Large intestine (tissue), 12 donors: ENCODE results near the gene ELP2. TPM values are rescaled to one million over a fixed set of nuclear protein-coding genes. Genes with fewer than 3 reads are reported as not detected.
"Not testable (repeated sequence)": the region's sequence is repeated elsewhere in the genome, so short reads cannot be mapped to it uniquely, and the experiment has no call there.

Experiments
- DNase-seq, 2 donors: peaks; one replicate each; pipeline versions ENCODE4 v3.0.0 to v3.0.0-alpha.2; 2013
- H3K27ac ChIP-seq: one replicate; pipeline ENCODE4 v1.5.1; 2013; ENCODE audit warnings: low read length
- H3K27me3 ChIP-seq: 2 replicates; pipeline ENCODE4 v1.6.1; 2013; ENCODE audit warnings: low read length; ENCODE audit not compliant: control insufficient read depth, insufficient read depth
- H3K36me3 ChIP-seq: 2 replicates; pipeline ENCODE4 v1.6.1; 2013; ENCODE audit warnings: low read length; ENCODE audit not compliant: control insufficient read depth, insufficient read depth
- H3K4me1 ChIP-seq: one replicate; pipeline ENCODE4 v1.6.1; 2013; ENCODE audit warnings: low read length; ENCODE audit not compliant: control insufficient read depth, insufficient read depth
- H3K4me3 ChIP-seq: one replicate; pipeline ENCODE4 v1.5.1; 2013; ENCODE audit warnings: low read length
- H3K9me3 ChIP-seq: one replicate; pipeline ENCODE4 v1.6.1; 2013; ENCODE audit warnings: mild to moderate bottlenecking, low read depth, low read length, moderate library complexity; ENCODE audit not compliant: control insufficient read depth
- WGBS: methylation state at CpG from one replicate; pipeline ENCODE4 v1.1.5; 2013; ENCODE audit warnings: low lambda C conversion rate; ENCODE audit not compliant: insufficient coverage; 5-methylcytosine and 5-hydroxymethylcytosine counted together
- long read RNA-seq, 11 donors: transcript quantifications; one replicate each; lab custom pipeline, GENCODE V29; 2026
- polyA plus RNA-seq: library from polyadenylated mRNA; unstranded; fragments of 120-200 nt; gene quantifications from one replicate; pipeline ENCODE4 v1.2.1, GENCODE V29; 2013

ELP2 gene, protein sequence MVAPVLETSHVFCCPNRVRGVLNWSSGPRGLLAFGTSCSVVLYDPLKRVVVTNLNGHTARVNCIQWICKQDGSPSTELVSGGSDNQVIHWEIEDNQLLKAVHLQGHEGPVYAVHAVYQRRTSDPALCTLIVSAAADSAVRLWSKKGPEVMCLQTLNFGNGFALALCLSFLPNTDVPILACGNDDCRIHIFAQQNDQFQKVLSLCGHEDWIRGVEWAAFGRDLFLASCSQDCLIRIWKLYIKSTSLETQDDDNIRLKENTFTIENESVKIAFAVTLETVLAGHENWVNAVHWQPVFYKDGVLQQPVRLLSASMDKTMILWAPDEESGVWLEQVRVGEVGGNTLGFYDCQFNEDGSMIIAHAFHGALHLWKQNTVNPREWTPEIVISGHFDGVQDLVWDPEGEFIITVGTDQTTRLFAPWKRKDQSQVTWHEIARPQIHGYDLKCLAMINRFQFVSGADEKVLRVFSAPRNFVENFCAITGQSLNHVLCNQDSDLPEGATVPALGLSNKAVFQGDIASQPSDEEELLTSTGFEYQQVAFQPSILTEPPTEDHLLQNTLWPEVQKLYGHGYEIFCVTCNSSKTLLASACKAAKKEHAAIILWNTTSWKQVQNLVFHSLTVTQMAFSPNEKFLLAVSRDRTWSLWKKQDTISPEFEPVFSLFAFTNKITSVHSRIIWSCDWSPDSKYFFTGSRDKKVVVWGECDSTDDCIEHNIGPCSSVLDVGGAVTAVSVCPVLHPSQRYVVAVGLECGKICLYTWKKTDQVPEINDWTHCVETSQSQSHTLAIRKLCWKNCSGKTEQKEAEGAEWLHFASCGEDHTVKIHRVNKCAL
- polyA plus RNA-seq: 92.4 TPM
- long read RNA-seq, donor 1, partial matches to known transcripts: 0 of 8 reads
- long read RNA-seq, donor 1, other reads (novel, unspliced or antisense): 0 of 8 reads
- long read RNA-seq, donor 2, transcript ELP2-209 (3 exons, 636 nt): minor isoform, 5 of 21 reads
- long read RNA-seq, donor 2, transcript ELP2-218 (4 exons, 674 nt): major isoform, 6 of 21 reads
- long read RNA-seq, donor 2, partial matches to known transcripts: 5 of 21 reads
- long read RNA-seq, donor 2, other reads (novel, unspliced or antisense): 0 of 21 reads
- long read RNA-seq, donor 3: 0 reads
- long read RNA-seq, donor 4, partial matches to known transcripts: 0 of 1 reads
- long read RNA-seq, donor 4, other reads (novel, unspliced or antisense): 0 of 1 reads
- long read RNA-seq, donor 5, full-length matches to known transcripts: 9 of 33 reads
- long read RNA-seq, donor 5, partial matches to known transcripts: 24 of 33 reads
- long read RNA-seq, donor 5, other reads (novel, unspliced or antisense): 0 of 33 reads
- long read RNA-seq, donor 6, full-length matches to known transcripts: 21 of 28 reads
- long read RNA-seq, donor 6, partial matches to known transcripts: 7 of 28 reads
- long read RNA-seq, donor 6, other reads (novel, unspliced or antisense): 0 of 28 reads
- long read RNA-seq, donor 7, full-length matches to known transcripts: 10 of 10 reads
- long read RNA-seq, donor 7, partial matches to known transcripts: 0 of 10 reads
- long read RNA-seq, donor 7, other reads (novel, unspliced or antisense): 0 of 10 reads
- long read RNA-seq, donor 8, full-length matches to known transcripts: 22 of 22 reads
- long read RNA-seq, donor 8, partial matches to known transcripts: 0 of 22 reads
- long read RNA-seq, donor 8, other reads (novel, unspliced or antisense): 0 of 22 reads
- long read RNA-seq, donor 9, full-length matches to known transcripts: 14 of 20 reads
- long read RNA-seq, donor 9, partial matches to known transcripts: 6 of 20 reads
- long read RNA-seq, donor 9, other reads (novel, unspliced or antisense): 0 of 20 reads
- long read RNA-seq, donor 10, full-length matches to known transcripts: 9 of 15 reads
- long read RNA-seq, donor 10, partial matches to known transcripts: 6 of 15 reads
- long read RNA-seq, donor 10, other reads (novel, unspliced or antisense): 0 of 15 reads
- long read RNA-seq, donor 11, full-length matches to known transcripts: 12 of 12 reads
- long read RNA-seq, donor 11, partial matches to known transcripts: 0 of 12 reads
- long read RNA-seq, donor 11, other reads (novel, unspliced or antisense): 0 of 12 reads

DNA sequence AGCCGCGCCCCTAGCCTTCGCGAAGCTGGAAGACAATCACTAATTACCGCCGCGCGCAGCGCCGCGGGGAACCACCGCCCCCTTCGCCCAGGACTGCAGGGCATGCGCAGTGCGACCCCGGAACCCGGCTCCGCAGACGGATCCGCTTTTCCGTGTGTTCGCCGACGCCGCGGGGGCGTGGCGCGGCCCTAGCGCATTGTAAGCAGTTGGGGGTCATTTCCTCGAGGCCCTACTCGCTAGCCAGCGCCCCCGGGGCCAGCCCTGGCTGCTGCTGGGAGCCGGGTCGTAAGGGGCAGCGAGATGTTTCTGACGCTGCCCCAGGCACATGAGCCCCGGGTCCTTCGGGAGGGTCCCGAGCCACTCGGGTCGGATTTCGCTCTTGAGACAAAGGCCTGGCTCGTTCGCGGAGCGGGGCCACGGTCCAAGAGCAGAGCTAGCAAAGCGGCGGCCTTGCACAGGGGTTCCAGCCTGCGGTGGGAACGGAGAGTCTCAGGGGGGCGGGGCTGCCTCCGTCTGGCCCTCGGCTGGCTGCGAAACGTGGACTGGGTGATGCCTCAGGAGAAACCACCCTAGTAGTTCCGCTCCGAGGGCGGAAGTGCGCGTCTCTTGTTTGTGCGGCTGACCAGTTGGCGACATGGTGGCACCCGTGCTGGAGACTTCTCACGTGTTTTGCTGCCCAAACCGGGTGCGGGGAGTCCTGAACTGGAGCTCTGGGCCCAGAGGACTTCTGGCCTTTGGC is at the start of gene ELP2, which contains the start of gene SLC39A6:
TSS of gene ELP2 (plus strand) at position 600 of the 739 bp plus-strand sequence. CDS start at position 635, 35 bp downstream.
TSS of gene SLC39A6 (minus strand) at position 41 of the 739 bp plus-strand sequence. CDS start 2,333 bp downstream, outside the sequence.
- peaks cover 4% of the 10 kb centered on the region for H3K9me3 ChIP-seq
- H3K27ac ChIP-seq: peak within 1 kb of the TSS; percentile 100
- H3K4me3 ChIP-seq: peak within 1 kb of the TSS; percentile 79
- H3K4me1 ChIP-seq: peaks cover 3% of the 10 kb centered on the region
- H3K36me3 ChIP-seq: peaks cover 7% of the 10 kb centered on the region
- peak; percentile 96 to 97 for DNase-seq
- no CpG with 5 or more reads among the region's 69 CpGs for WGBS
- H3K27me3 ChIP-seq: no peaks in the 10 kb centered on the region

DNA sequence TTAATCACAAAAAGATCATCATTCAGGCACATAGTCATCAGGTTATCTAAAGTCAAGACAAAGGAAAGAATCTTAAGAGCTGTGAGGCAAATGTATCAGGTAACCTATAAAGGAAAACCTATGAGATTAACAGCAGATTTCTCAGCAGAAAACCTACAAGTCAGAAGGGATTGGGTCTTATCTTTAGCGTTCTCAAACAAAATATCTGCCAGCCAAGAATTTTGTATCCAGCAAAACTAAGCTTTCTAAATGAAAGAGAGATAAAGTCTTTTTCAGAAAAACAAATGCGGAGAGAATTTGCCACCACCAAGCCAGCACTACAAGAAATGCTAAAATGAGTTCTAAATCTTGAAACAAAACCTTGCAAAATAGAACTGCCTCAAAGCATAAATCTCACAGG is 48.6 kb upstream of the ELP2 start:
- H3K4me3 ChIP-seq, DNase-seq, H3K9me3 ChIP-seq, H3K27ac ChIP-seq, H3K36me3 ChIP-seq, H3K27me3 ChIP-seq, H3K4me1 ChIP-seq: not testable (repeated sequence)
- WGBS: 100% methylated on average over 1 of the region's 2 CpGs

DNA sequence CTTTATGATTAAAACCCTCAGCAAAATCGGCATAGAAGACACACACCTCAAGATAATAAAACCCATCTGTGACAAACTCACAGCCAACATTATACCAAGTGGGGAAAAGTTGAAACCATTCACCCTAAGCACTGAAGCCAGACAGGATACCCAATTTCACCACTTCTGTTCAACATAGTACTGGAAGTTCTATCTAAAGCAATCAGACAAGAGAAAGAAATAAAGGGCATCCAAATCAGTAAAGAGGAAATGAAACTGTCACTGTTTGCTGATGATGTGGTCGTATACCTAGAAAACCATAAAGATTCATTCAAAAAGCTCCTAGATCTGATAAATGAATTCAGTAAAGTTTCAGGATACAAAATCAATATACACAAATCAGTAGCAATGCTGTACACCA is 46.0 kb upstream of the ELP2 start:
- no peak overlapping the region for H3K4me3 ChIP-seq
- DNase-seq: no peak

DNA sequence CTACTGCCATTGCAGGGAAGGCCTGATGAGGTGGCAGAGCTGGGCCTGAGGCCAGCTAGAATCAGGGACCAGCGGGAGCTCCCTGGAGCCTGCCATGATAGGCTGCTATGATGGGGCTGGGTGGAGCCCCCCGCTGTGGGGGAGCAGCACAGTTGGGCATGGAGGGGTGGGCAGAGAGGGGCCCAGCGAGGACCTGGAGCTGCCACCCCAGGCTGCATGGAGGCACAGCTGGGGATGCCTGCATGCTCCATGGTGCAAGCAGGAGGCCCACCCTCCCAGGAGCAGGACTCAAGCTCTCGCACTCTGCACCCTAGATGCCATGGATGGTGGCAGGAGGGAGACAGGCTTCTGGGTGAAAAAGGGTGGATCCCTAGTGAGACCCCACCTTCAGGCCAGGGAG is 44.5 kb upstream of the ELP2 start:
- no peak overlapping the region for H3K27ac ChIP-seq
- H3K4me3 ChIP-seq: no peak overlapping the region
- H3K4me1 ChIP-seq: no peaks in the 10 kb centered on the region
- no peaks in the 10 kb centered on the region for H3K9me3 ChIP-seq
- no peak for DNase-seq
- H3K36me3 ChIP-seq: no peaks in the 10 kb centered on the region
- H3K27me3 ChIP-seq: no peaks in the 10 kb centered on the region
- no CpG with 5 or more reads among the region's 4 CpGs for WGBS

More for the DNA sequence above, 46.0 kb upstream of the ELP2 start:
- no peaks in the 10 kb centered on the region for H3K4me1 ChIP-seq
- no peaks in the 10 kb centered on the region for H3K36me3 ChIP-seq
- no peak overlapping the region for H3K27ac ChIP-seq
- H3K27me3 ChIP-seq: no peaks in the 10 kb centered on the region
- H3K9me3 ChIP-seq: no peaks in the 10 kb centered on the region
- 40% methylated on average over 1 of the region's 2 CpGs for WGBS

DNA sequence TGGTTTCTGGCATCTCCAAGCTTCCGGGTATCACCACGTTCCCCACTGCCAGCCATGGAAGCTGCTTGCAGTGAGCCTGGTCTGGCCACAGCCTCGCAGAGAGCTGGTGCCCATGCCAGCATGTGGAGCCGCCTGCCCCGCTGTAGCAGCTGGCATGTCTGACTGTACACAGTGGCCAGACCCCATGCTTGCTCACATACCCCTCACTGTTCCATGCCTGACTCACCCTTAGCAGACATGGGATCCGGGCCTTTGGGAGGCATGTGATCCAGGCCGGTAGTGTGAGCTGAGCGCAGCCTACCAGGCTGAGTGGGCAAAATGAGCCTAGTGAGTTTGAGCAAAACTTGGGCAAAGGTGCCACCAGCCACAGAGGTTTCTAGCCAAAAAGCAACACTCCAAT is 43.5 kb upstream of the ELP2 start:
- H3K4me1 ChIP-seq: no peaks in the 10 kb centered on the region
- WGBS: no CpG with 5 or more reads among the region's 8 CpGs
- no peak overlapping the region for H3K27ac ChIP-seq
- H3K9me3 ChIP-seq: no peaks in the 10 kb centered on the region
- no peaks in the 10 kb centered on the region for H3K27me3 ChIP-seq
- H3K36me3 ChIP-seq: no peaks in the 10 kb centered on the region
- no peak overlapping the region for H3K4me3 ChIP-seq
- no peak for DNase-seq

DNA sequence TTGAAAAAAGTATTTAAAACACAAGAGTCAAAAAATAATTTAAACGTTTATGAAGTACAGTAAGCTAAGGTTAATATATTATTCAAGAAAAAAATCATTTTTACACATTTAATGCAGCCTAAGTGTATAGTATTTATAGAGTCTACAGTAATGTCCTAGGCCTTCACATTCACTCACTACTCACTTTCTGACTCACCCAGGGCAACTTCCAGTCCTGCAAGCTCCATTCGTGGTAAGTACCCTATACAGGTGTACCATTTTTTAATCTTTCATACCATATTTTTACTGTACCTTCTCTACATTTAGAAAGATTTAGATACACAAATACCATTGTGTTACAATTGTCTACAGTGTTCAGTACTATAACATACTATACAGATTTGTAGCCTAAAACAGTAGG is 41.4 kb upstream of the ELP2 start:
- Histone ChIP-seq H3K27ac (no peak overlapping the region), H3K9me3 (no peaks in the 10 kb centered on the region), H3K36me3 (no peaks in the 10 kb centered on the region), H3K4me1 (no peaks in the 10 kb centered on the region), H3K27me3 (no peaks in the 10 kb centered on the region), H3K4me3 (no peak overlapping the region)
- DNase-seq: no peak
- 100% methylated on average over 1 of the region's 2 CpGs for WGBS

DNA sequence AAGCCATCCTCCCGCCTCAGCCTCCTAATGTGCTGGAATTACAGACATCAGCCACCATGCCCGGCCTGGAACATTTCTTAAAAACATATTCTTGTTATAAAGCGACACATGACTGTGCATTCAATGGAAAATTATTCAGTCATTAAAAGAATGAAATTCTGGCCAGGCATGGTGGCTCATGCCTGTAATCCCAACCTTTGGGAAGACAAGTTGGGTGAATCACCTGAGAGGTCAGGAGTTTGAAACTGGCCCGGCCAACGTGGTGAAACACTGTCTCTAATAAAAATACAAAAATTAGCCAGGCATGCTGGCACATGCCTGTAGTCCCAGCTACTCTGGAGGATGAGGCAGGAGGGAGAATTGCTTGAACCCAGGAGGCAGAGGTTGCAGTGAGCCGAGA is 40.7 kb upstream of the ELP2 start:
- H3K4me1 ChIP-seq: no peaks in the 10 kb centered on the region
- no peak overlapping the region for H3K4me3 ChIP-seq
- no peaks in the 10 kb centered on the region for H3K27me3 ChIP-seq
- H3K9me3 ChIP-seq: no peaks in the 10 kb centered on the region
- H3K27ac ChIP-seq: no peak overlapping the region
- 100% methylated on average over 1 of the region's 6 CpGs for WGBS
- no peaks in the 10 kb centered on the region for H3K36me3 ChIP-seq
- DNase-seq: no peak

DNA sequence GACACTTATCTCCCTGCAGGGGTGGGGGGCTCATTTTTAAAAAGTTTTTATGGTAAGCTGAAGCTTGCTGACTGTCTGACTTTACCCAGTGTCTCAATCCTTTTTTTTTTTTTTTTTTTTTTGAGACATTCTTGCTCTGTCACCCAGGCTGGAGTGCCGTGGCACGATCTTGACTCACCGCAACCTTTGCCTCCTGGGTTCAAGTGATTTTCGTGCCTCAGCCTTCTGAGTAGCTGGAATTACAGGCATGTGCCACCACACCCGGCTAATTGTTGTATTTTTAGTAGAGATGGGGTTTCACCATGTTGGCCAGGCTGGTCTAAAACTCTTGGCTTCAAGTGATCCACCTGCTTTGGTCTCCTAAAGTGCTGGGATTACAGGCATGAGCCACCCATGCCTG is 37.6 kb upstream of the ELP2 start:
- DNase-seq: peak in 1 of 2 donors; percentile 6
- H3K9me3 ChIP-seq, H3K27ac ChIP-seq, H3K4me3 ChIP-seq, H3K27me3 ChIP-seq, H3K4me1 ChIP-seq, H3K36me3 ChIP-seq: not testable (repeated sequence)
- no CpG with 5 or more reads among the region's 5 CpGs for WGBS
